Keratinocyte (primary cell): ENCODE measurements around the gene TGFBI. TPM values are rescaled to one million over a fixed set of nuclear protein-coding genes. Genes with fewer than 3 reads are reported as not detected.
A peak's percentile ranks its signal among the peaks of the same experiment; 100 is the strongest.

ENCODE experiments used
- DNase-seq: peaks from one replicate; pipeline ENCODE4 v3.0.0-alpha.2; 2011; ENCODE audit warnings: low read depth, missing footprints, low spot score
- FAIRE-seq: peaks from 2 replicates; lab custom pipeline; 2011; peaks lifted over from hg19 to GRCh38; lab: Jason Lieb, UNC
- H2AFZ ChIP-seq: 2 replicates; pipeline ENCODE4 v1.6.0; 2012; ENCODE audit warnings: low read length, control low read depth, inconsistent platforms; ENCODE audit not compliant: control insufficient read depth
- H3K27ac ChIP-seq: 2 replicates; pipeline ENCODE4 v1.5.1; 2011; ENCODE audit warnings: low read length; ENCODE audit not compliant: control insufficient read depth, insufficient read depth
- H3K27me3 ChIP-seq: 3 replicates; pipeline ENCODE4 v1.6.0; 2011; ENCODE audit warnings: low read length; ENCODE audit not compliant: control insufficient read depth, insufficient read depth; ENCODE audit errors: extremely low read depth
- H3K36me3 ChIP-seq, 2 experiments: 2 replicates in 1 of 2; 3 replicates in 1 of 2; pipeline ENCODE4 v1.5.1; 2011; ENCODE audit warnings: low read length in 2 of 2, mild to moderate bottlenecking in 1 of 2; ENCODE audit not compliant: control insufficient read depth in 2 of 2, insufficient read depth in 2 of 2; ENCODE audit errors: extremely low read depth in 1 of 2
- H3K4me1 ChIP-seq: 3 replicates; pipeline ENCODE4 v1.5.1; 2011; ENCODE audit warnings: low read length; ENCODE audit not compliant: control insufficient read depth, insufficient read depth; ENCODE audit errors: extremely low read depth
- H3K4me2 ChIP-seq: 3 replicates; pipeline ENCODE4 v1.6.0; 2011; ENCODE audit warnings: low read depth, low read length; ENCODE audit not compliant: control insufficient read depth, insufficient read depth; ENCODE audit errors: extremely low read depth
- H3K4me3 ChIP-seq, 3 experiments: fragments of 200-600 bp in 1 of 3; sonication (generic) in 1 of 3; 2 replicates in 2 of 3; 3 replicates in 1 of 3; pipeline ENCODE4 v1.5.1; 2011 to 2016; ENCODE audit warnings: low read length in 3 of 3, mild to moderate bottlenecking in 3 of 3, control low read depth in 2 of 3, inconsistent platforms in 1 of 3, low read depth in 1 of 3, mixed read lengths in 1 of 3, mixed run types in 1 of 3, moderate library complexity in 1 of 3; ENCODE audit not compliant: control insufficient read depth in 2 of 3, insufficient read depth in 2 of 3; ENCODE audit errors: extremely low read depth in 1 of 3
- H3K79me2 ChIP-seq: 2 replicates; pipeline ENCODE4 v1.6.0; 2012; ENCODE audit warnings: low read length; ENCODE audit not compliant: control insufficient read depth, insufficient read depth
- H3K9ac ChIP-seq: 3 replicates; pipeline ENCODE4 v1.6.0; 2011; ENCODE audit warnings: low read length; ENCODE audit not compliant: control insufficient read depth, insufficient read depth; ENCODE audit errors: extremely low read depth
- H3K9me1 ChIP-seq: 3 replicates; pipeline ENCODE4 v1.6.0; 2011; ENCODE audit warnings: low read length; ENCODE audit not compliant: control insufficient read depth, insufficient read depth; ENCODE audit errors: extremely low read depth
- H3K9me3 ChIP-seq: 2 replicates; pipeline ENCODE4 v1.5.1; 2012; ENCODE audit warnings: low read depth, low read length; ENCODE audit not compliant: control insufficient read depth
- H4K20me1 ChIP-seq: 3 replicates; pipeline ENCODE4 v1.6.0; 2011; ENCODE audit warnings: low read length; ENCODE audit not compliant: control insufficient read depth, insufficient read depth; ENCODE audit errors: extremely low read depth
- CTCF ChIP-seq, 3 experiments: IDR thresholded peaks in 1 of 3; conservative IDR thresholded peaks in 1 of 3; optimal IDR thresholded peaks in 1 of 3; 2 replicates in 2 of 3; 3 replicates in 1 of 3; pipeline versions ENCODE3 to v1.5.1; 2011; ENCODE audit warnings: low read length in 3 of 3, mild to moderate bottlenecking in 3 of 3, moderate library complexity in 2 of 3, control low read depth in 1 of 3, inconsistent platforms in 1 of 3; ENCODE audit not compliant: insufficient read depth in 2 of 3; ENCODE audit errors: extremely low read depth in 1 of 3
- EZH2 ChIP-seq: IDR thresholded peaks from one replicate; pipeline ENCODE4 v1.6.1; 2012; ENCODE audit warnings: inconsistent platforms, mild to moderate bottlenecking, low read length, moderate library complexity
- dilution Hi-C: fragments of 300-500 bp; cut with MboI; formaldehyde crosslinking; loops from one replicate; pipeline ENCODE4 v1.7.0; 2020; ENCODE audit warnings: low sequenced_read_pairs; ENCODE audit not compliant: extremely low pct_ligation_motif_present
- polyA plus RNA-seq, 5 experiments: library from polyadenylated mRNA; depleted of rRNA in 3 of 5; stranded (reverse) in 3 of 5; stranded (forward) in 1 of 5; unstranded in 1 of 5; fragments of >200 nt; gene quantifications; 1 replicate in 1 of 5; 2 replicates in 3 of 5; 3 replicates in 1 of 5; pipeline versions ENCODE4 v1.2.1 to v1.2.3, GENCODE V29; 2011 to 2012; ENCODE audit warnings: missing spikeins in 2 of 5, low read depth in 1 of 5, low replicate concordance in 1 of 5

TGFBI gene
- polyA plus RNA-seq, 1 donor (not counting 4 experiments of a cell fraction or from before 2014, with no cell fraction given), result 270 TPM

GRCh38 chr5:136030956-136031611 is 2.3 kb downstream of the TGFBI start:
- Histone ChIP-seq H3K9me3 (no peaks in the 10 kb centered on the region), H3K36me3 (peaks cover 2 to 7% of the 10 kb centered on the region in 2 experiments), H3K4me1 (peaks cover 75% of the 10 kb centered on the region), H3K4me3 (peak overlapping the region in 1 of 3 experiments; percentile 62), H3K27me3 (no peaks in the 10 kb centered on the region), H2AFZ (no peak overlapping the region), H4K20me1 (no peaks in the 10 kb centered on the region), H3K27ac (no peak overlapping the region), H3K79me2 (peaks cover 14% of the 10 kb centered on the region), H3K9me1 (no peaks in the 10 kb centered on the region), H3K4me2 (peak overlapping the region; percentile 75), H3K9ac (no peak overlapping the region)
- peak; percentile 63 for FAIRE-seq
- dilution Hi-C loops, result no loop called here
- no peak for TF ChIP-seq CTCF (optimal IDR thresholded peaks at IDR 0.05 in 1 of 3, IDR thresholded peaks at IDR 0.05 in 1 of 3, conservative IDR thresholded peaks at IDR 0.05 in 1 of 3; ENCODE audit: extremely low read depth in 1 of 3, insufficient read depth in 2 of 3, low read length in 3 of 3)
- TF ChIP-seq EZH2, result no peak
- no peak for DNase-seq

GRCh38 chr5:136031711-136032110 is 2.9 kb downstream of the TGFBI start:
- no peaks in the 10 kb centered on the region for H3K27me3 ChIP-seq
- peaks cover 82% of the 10 kb centered on the region for H3K4me1 ChIP-seq
- peak overlapping the region; percentile 74 for H3K27ac ChIP-seq
- FAIRE-seq, result no peak
- dilution Hi-C loops, result no loop called here
- no peaks in the 10 kb centered on the region for H3K9me3 ChIP-seq
- H3K79me2 ChIP-seq, result peaks cover 14% of the 10 kb centered on the region
- H3K9me1 ChIP-seq, result no peaks in the 10 kb centered on the region
- no peak overlapping the region for H2AFZ ChIP-seq
- H3K9ac ChIP-seq, result peak overlapping the region; percentile 28
- DNase-seq, result no peak
- no peaks in the 10 kb centered on the region for H4K20me1 ChIP-seq
- TF ChIP-seq CTCF (optimal IDR thresholded peaks at IDR 0.05 in 1 of 3, IDR thresholded peaks at IDR 0.05 in 1 of 3, conservative IDR thresholded peaks at IDR 0.05 in 1 of 3; ENCODE audit: extremely low read depth in 1 of 3, insufficient read depth in 2 of 3, low read length in 3 of 3) (no peak), EZH2 (no peak)
- H3K4me3 ChIP-seq, result no peak overlapping the region
- H3K4me2 ChIP-seq, result peak overlapping the region; percentile 54
- peaks cover 2 to 7% of the 10 kb centered on the region in 2 experiments for H3K36me3 ChIP-seq
